ENCODE results near the gene PLEKHH1. TPM values are rescaled to one million over a fixed set of nuclear protein-coding genes. Genes with fewer than 3 reads are reported as not detected.

Gene PLEKHH1
- total and polyA plus RNA-seq, 2 of the 8 experiments (the other 6 are each of a cell fraction or from before 2014, with no cell fraction given) = 28.3 to 33.3 TPM

- no peak for TF ChIP-seq YY1 (IDR thresholded peaks at IDR 0.05; ENCODE audit: low read depth, low read length)
- no peak for TF ChIP-seq FOSL1 (IDR thresholded peaks at IDR 0.05; ENCODE audit: insufficient read depth, low read depth, low read length)
These were observed 37.3 kb upstream of the PLEKHH1 start (continued) for GRCh38 chr14:67495827-67496226.
